HUES6 (cell line): ENCODE data around the gene POPDC2.

Source experiments
- H3K27ac ChIP-seq: 2 replicates; pipeline ENCODE4 v1.7.0; 2013; ENCODE audit warnings: low read depth, mild to moderate bottlenecking, low read length, inconsistent platforms
- H3K27me3 ChIP-seq: 2 replicates; pipeline ENCODE4 v1.6.1; 2013; ENCODE audit warnings: low read length; ENCODE audit not compliant: control insufficient read depth, insufficient read depth
- H3K36me3 ChIP-seq: 2 replicates; pipeline ENCODE4 v1.6.1; 2013; ENCODE audit warnings: low read length; ENCODE audit not compliant: control insufficient read depth, insufficient read depth
- H3K4me1 ChIP-seq: 2 replicates; pipeline ENCODE4 v1.6.1; 2013; ENCODE audit warnings: low read length; ENCODE audit not compliant: control insufficient read depth, insufficient read depth
- H3K4me3 ChIP-seq: 2 replicates; pipeline ENCODE4 v1.5.1; 2013; ENCODE audit warnings: low read depth, low read length
- H3K9ac ChIP-seq: one replicate; pipeline ENCODE4 v1.6.1; 2013; ENCODE audit warnings: mild to moderate bottlenecking, low read length
- H3K9me3 ChIP-seq: 2 replicates; pipeline ENCODE4 v1.6.1; 2013; ENCODE audit warnings: low read depth, low read length; ENCODE audit not compliant: control insufficient read depth, insufficient read depth

The POPDC2 gene

GRCh38 chr3:119636891-119637611, 23.3 kb downstream of the POPDC2 start:
- Histone ChIP-seq H3K27ac (no peak overlapping the region), H3K9ac (no peak overlapping the region)

GRCh38 chr3:119636249-119636648, 24.1 kb downstream of the POPDC2 start:
- H3K9me3 ChIP-seq = no peaks in the 10 kb centered on the region
- H3K36me3 ChIP-seq = no peaks in the 10 kb centered on the region
- H3K27ac ChIP-seq = no peak overlapping the region
- no peak overlapping the region for H3K9ac ChIP-seq
- H3K27me3 ChIP-seq = no peaks in the 10 kb centered on the region
- H3K4me3 ChIP-seq = no peak overlapping the region
- no peaks in the 10 kb centered on the region for H3K4me1 ChIP-seq

More at GRCh38 chr3:119636891-119637611, 23.3 kb downstream of the POPDC2 start:
- Histone ChIP-seq H3K36me3 (no peaks in the 10 kb centered on the region), H3K27me3 (no peaks in the 10 kb centered on the region), H3K4me1 (no peaks in the 10 kb centered on the region), H3K9me3 (no peaks in the 10 kb centered on the region), H3K4me3 (no peak overlapping the region)

- Histone ChIP-seq H3K4me3 (no peak overlapping the region), H3K9ac (no peak overlapping the region), H3K36me3 (no peaks in the 10 kb centered on the region), H3K9me3 (no peaks in the 10 kb centered on the region), H3K27ac (no peak overlapping the region), H3K27me3 (no peaks in the 10 kb centered on the region), H3K4me1 (no peaks in the 10 kb centered on the region)
Measured at GRCh38 chr3:119635719-119636118, 24.7 kb downstream of the POPDC2 start.

DNA sequence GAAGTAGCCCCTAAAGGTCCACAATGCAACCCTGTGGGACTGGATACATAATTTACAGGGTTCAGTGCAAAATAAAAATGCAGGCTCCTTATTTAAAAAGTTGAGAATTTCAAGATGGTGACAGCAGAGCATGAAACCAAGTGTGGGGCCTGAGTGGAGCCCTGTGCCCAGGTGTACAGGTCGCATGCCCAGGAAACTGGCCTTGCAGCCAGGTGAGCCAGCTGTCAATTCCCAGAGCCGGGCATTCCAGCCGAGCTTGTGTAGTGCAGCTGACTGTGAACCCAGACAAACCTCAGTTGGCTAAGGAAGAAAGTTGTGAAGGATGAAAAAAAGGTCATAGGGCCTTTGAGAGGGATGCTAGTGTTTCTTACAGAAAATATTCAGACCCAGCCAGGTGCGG, 27.6 kb downstream of the POPDC2 start:
- Histone ChIP-seq H3K27me3 (no peaks in the 10 kb centered on the region), H3K4me1 (no peaks in the 10 kb centered on the region; the same call in 1 of the 2 replicates), H3K27ac (no peak overlapping the region), H3K36me3 (no peaks in the 10 kb centered on the region), H3K4me3 (no peak overlapping the region), H3K9me3 (no peaks in the 10 kb centered on the region), H3K9ac (no peak overlapping the region)

DNA sequence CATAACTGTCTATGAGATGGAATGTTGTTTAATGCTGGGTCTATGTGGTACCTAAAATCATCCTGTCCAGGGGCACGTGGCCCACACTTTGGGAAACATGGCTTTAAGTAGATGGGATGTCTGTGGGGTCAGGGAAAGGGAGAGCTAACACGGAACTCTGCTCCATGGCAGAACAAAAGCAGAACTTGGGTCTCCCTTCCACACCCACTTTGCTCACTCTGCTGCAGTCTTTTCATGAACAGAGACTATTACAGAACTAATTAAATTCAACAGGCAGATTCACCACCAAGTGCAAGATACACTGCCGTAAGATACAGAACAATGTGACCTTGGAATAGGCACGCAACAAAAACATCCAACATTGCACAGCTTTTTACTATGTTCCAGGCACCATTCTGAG, 28.2 kb downstream of the POPDC2 start:
- H3K27ac ChIP-seq = no peak overlapping the region
- no peak overlapping the region for H3K9ac ChIP-seq
- no peaks in the 10 kb centered on the region for H3K9me3 ChIP-seq
- no peaks in the 10 kb centered on the region for H3K27me3 ChIP-seq
- no peaks in the 10 kb centered on the region for H3K36me3 ChIP-seq
- peaks cover 3% of the 10 kb centered on the region; the same call in 1 of the 2 replicates for H3K4me1 ChIP-seq
- no peak overlapping the region for H3K4me3 ChIP-seq

GRCh38 chr3:119631516-119631915, 28.9 kb downstream of the POPDC2 start:
- H3K36me3 ChIP-seq = no peaks in the 10 kb centered on the region
- no peak overlapping the region for H3K4me3 ChIP-seq
- H3K9me3 ChIP-seq = no peaks in the 10 kb centered on the region
- H3K27me3 ChIP-seq = no peaks in the 10 kb centered on the region
- no peak overlapping the region for H3K9ac ChIP-seq
- H3K4me1 ChIP-seq = peaks cover 3% of the 10 kb centered on the region; the same call in 1 of the 2 replicates
- H3K27ac ChIP-seq = no peak overlapping the region

GRCh38 chr3:119630880-119631329, 29.5 kb downstream of the POPDC2 start:
- Histone ChIP-seq H3K27me3 (no peaks in the 10 kb centered on the region), H3K4me1 (peaks cover 6% of the 10 kb centered on the region), H3K9ac (no peak overlapping the region), H3K9me3 (no peaks in the 10 kb centered on the region), H3K36me3 (no peaks in the 10 kb centered on the region), H3K27ac (no peak overlapping the region), H3K4me3 (no peak overlapping the region)

DNA sequence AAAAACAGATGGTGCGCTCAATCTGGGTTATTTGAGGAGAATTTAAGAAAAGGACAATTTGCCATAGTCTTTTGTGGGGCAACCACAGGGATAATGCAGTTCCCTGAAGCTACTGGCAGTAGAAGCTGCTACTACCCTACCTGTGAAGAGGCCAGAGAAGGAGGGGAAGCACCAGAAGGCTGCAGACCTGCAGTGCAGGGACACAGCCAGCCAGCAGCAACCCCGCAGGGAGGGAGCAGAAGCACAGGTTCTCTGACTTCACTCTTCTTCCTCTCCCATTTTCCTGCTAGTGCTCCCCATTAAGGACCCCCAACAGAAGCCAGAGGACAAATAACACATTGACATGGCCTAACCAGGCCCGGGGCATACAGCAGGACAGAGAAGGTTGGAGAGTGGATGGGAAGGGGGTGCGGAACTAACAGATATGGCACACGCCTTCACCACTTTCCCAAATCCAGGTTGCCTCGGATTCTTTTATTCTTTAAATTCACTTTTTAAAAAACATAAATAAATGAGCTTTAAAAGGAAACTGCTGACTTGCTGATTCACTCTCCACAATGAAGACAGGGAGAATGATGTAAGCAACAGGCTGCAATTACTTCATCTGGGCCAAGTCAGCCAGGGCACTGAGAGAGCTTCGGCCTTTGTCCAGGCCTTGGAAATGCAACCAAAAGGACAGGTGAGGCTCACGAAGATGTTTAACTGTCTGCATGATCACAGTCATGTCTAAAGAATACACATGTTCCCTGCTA, 30.1 kb downstream of the POPDC2 start:
- Histone ChIP-seq H3K9ac (no peak overlapping the region), H3K36me3 (no peaks in the 10 kb centered on the region), H3K4me1 (peaks cover 12% of the 10 kb centered on the region), H3K27me3 (no peaks in the 10 kb centered on the region), H3K4me3 (no peak overlapping the region), H3K27ac (no peak overlapping the region), H3K9me3 (no peaks in the 10 kb centered on the region)

DNA sequence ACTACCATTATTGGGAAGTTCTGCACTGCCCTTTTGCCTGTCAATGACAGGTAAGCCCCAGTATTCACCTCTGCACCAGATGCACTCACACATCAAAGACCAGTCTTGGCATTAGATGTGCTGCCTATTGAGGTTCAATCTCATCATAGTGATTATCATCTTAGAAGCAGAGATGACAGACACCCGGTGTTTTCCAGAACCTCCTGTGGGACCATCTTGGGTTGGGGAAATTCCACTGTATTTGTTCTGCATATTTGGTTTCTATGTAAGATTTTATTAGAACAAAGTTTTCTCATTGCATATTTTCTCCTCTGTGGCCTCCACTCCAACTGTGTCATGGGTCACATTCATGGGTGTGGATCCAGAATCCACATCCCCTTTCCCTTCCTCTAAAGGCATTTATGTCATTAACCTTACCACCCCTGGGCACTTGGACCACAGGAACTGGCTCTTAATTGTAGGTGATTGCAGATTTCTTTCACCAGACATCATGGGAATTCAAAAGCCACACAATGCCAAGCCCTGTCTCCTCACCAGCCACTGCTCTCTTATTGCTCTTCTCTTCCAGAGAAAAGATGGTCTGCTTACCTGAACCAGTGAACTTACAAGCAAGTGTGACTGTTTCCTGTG, 31.5 kb downstream of the POPDC2 start:
- H3K36me3 ChIP-seq = no peaks in the 10 kb centered on the region
- H3K4me1 ChIP-seq = peaks cover 13% of the 10 kb centered on the region
- H3K9me3 ChIP-seq = peaks cover 2% of the 10 kb centered on the region; the same call in 1 of the 2 replicates
- no peak overlapping the region for H3K9ac ChIP-seq
- H3K27me3 ChIP-seq = no peaks in the 10 kb centered on the region
- H3K4me3 ChIP-seq = no peak overlapping the region
- no peak overlapping the region for H3K27ac ChIP-seq

GRCh38 chr3:119628390-119628789, 32.0 kb downstream of the POPDC2 start:
- Histone ChIP-seq H3K27ac (no peak overlapping the region), H3K4me1 (peaks cover 13% of the 10 kb centered on the region), H3K9ac (no peak overlapping the region), H3K4me3 (no peak overlapping the region), H3K36me3 (no peaks in the 10 kb centered on the region), H3K9me3 (peaks cover 3% of the 10 kb centered on the region; the same call in 1 of the 2 replicates), H3K27me3 (no peaks in the 10 kb centered on the region)

- H3K27ac ChIP-seq = no peak overlapping the region
- H3K4me1 ChIP-seq = peaks cover 13% of the 10 kb centered on the region
- H3K4me3 ChIP-seq = no peak overlapping the region
- H3K9ac ChIP-seq = no peak overlapping the region
- H3K9me3 ChIP-seq = peaks cover 3% of the 10 kb centered on the region; the same call in 1 of the 2 replicates
- H3K27me3 ChIP-seq = no peaks in the 10 kb centered on the region
- H3K36me3 ChIP-seq = no peaks in the 10 kb centered on the region
Measured at GRCh38 chr3:119627461-119627860, 32.9 kb downstream of the POPDC2 start.
